GM18499 (cell line): ENCODE measurements around the gene MYL3.
"Not testable (repeated sequence)": the region's sequence is repeated elsewhere in the genome, so short reads cannot be mapped to it uniquely, and the experiment has no call there.

ENCODE experiments used
- ATAC-seq: cut with Tn5 transposase; IDR thresholded peaks from one replicate; pipeline ENCODE4 v1.9.1; 2021; ENCODE audit warnings: moderate number of reproducible peaks; ENCODE audit not compliant: insufficient read depth, unreplicated experiment

The MYL3 gene

DNA sequence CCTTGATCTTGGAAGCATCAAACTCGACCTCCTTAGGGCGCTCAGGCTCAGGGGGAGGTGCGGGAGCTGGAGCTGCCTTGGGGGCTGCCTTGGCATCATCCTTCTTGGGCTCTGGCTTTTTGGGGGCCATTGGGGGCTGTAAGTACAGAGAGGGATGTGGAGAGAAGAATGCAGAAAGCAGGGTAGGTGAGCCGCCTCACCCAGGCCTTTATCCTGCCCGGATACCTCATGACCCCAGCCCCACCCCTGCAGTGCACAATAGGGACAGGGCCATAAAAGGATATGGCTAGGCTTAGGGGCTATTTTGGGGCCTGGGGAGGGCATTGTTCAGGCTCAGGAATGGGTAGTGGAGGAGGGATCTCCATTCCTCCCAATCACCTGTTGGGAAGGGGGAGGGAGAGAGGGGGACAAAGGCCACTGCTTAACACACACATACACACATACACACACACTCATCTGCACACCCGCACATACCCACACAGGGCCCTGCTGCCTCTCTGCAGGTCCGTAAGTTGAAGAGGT is at the start of gene MYL3:
TSS of gene MYL3 (minus strand) at position 184 of the 522 bp plus-strand sequence. CDS start at position 130, 54 bp downstream.
- no peak for ATAC-seq

DNA sequence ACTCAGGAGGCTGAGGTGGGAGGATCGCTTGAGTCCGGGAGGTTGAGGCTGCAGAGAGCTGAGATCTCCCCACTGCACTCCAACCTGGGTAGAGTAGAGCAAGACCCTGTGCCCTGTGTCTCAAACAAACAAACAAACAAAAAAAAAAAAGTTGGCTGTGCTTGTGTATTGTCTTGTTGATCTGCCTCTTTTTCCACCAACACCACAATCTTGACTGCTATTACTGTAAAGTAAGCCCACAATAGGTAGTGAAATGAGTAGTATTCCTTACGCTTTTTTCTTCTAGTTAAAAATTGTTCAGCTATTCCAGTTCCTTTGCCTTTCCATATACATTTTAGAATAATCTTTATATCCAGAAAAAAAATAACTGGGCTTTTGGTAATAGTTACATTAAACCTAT is 49.7 kb upstream of the MYL3 start:
- ATAC-seq, result no peak

DNA sequence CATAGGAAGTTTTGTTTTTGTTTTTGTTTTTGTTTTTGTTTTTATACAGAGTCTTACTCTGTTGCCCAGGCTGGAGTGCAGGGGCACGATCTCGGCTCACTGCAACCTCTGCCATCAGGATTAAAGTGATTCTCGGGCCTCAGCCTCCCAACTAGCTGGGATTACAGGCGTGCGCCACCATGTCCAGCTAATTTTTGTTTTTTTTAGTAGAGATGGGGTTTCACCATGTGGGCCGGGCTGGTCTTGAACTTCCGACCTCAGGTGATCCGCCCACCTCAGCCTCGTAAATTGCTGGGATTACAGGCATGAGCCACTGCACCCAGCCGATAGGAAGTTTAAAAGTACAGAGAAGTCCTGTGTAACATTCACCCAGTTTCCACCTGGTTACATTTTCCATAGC is 47.7 kb upstream of the MYL3 start:
- not testable (repeated sequence) for ATAC-seq

DNA sequence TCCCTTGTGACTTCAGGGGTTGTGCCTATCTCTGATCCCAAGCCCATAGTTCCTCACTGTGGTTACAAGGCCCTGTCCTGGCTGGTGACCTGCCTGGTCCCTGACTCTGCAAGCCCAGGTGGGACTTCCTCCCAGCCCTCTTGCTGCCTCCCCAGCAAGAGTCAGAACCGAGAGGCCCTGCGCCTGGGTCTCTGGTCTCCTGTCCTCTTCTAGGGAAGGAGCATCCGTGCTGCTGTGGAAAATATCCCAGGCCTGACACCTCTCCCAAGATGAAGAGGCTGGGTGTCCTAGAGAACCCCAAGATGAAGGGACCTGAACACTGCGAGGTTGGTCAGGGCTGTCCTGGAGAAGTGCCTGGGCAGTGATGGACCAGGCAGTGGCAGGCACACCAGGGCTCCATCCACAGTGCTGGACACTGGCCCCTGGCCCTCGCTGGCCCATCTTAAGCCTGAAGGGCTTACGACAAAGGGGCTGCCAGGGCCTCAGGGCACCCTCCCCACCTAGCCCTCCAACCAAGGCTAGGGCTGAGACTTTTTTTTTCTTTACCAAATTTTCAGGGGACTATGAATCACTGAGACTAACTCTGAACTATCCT is 47.0 kb upstream of the MYL3 start:
- no peak for ATAC-seq

DNA sequence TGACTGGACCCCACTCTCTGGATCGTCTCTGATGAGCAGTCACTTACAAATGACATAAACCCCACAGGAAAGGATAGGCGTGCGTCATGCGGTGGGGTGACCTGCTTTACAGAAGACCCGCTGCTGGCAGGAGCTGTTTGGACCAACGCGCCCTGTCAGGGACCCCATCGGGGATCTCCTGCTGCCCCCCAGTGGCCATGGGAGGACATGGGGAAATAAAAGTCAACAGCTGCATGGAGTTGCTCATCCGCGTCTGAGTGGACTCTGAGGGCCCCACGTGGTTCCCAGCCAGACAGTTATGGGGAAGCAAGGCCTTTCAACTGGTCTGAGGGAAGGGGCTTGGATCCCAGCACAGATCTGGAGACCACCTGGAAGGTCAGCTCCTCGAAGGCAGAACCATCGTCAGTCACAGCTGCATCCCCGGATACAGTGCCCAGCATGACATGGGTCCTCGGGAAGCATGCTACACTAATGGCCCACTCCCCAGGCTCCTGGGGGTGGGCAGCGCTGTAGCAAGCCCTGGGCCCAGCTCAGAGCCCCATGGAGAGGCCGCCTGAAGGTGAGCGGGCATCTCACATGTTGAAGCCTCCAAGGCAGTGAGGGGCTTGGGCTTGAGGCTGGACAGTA is 46.4 kb upstream of the MYL3 start:
- ATAC-seq, result no peak

DNA sequence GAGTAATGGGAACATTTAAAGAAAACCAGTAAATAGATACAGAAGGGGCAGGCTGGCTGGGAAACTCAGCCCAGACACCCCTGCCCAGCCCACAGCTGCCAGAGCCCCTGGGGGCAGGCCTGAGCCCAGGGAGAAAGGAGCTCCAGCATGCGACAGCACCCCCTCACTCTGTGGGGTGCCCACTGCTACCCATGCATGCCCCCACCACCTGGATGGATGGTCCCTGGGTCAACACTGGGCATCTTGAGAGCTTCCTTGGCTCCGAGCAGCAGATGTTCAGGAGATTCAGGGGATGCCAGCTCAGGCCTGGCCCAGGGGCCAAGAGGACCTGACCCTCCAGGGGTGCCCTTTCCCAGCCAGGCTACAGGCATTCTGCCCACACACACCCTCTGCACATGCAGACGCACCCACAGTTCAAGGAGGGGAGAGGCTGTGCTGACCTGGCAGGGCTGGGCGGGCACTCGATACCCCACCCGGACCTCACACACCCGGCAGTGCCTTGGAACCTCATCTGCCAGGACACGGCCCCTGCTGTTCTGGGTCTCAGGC is 45.8 kb upstream of the MYL3 start:
- no peak for ATAC-seq

DNA sequence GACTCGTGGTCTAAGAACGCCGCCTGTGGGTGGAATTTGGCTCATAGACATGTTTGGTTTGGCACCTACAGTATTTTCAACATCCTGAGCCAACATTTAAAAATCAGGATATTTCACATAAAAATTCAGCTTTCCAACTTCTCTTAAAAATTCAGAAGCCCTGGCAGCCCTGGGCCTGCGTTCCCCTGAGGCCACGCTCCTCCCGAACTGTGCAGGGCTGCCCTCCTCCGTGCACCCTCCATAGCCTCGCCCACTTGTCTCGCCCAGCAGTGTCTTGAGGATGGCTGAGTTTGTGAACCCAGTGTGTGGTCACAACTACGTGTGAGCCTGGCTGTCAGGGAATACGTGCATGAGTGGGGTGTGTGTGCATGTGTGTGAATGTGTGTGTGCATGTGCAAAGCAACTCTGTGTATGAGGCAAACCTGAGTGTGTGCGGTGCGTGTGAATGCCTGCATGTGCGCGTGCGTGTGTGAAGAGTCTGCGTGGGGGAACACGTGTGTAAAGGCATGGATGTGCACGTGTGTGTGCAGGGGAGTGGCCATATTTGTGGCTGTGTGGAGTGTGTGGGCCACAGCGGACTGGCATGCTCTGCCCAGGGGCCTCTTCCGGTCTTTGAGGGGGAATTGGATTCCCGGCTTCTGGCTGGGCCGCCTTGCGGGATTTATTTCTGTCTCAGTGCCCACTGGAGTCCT is 45.2 kb upstream of the MYL3 start:
- no peak for ATAC-seq

DNA sequence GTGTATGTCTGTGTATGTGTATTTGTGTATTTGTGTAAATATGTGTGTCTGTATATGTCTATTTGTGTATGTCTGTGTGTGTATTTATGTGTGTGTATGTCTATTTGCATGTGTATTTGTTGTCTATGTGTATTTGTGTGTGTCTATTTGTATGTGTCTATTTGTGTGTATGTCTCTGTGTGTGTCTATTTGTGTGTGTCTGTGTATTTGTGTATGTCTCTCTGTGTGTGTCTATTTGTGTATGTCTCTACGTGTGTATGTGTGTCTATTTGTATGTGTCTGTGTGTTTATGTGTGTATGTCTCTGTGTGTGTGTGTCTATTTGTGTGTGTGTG is 44.7 kb upstream of the MYL3 start:
- ATAC-seq, result no peak

DNA sequence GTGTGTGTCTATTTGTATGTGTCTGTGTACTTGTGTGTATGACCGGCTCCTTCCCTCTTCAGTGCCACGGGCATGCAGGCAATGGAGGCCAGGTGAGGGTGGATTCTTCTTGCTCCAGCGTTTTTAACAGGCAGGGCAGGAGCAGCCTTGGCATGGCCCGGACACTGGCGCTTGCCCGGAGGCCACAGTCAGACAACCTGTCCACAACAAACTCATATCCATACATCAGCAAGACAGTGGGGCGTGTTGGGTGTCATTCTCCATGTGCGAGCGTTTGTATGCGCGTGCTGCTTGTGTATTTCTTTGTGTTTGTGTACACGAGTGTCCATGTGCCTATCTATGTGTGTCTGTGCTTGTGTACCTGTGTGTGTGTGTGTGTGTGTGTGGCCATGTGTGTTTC is 44.0 kb upstream of the MYL3 start:
- ATAC-seq, result no peak

DNA sequence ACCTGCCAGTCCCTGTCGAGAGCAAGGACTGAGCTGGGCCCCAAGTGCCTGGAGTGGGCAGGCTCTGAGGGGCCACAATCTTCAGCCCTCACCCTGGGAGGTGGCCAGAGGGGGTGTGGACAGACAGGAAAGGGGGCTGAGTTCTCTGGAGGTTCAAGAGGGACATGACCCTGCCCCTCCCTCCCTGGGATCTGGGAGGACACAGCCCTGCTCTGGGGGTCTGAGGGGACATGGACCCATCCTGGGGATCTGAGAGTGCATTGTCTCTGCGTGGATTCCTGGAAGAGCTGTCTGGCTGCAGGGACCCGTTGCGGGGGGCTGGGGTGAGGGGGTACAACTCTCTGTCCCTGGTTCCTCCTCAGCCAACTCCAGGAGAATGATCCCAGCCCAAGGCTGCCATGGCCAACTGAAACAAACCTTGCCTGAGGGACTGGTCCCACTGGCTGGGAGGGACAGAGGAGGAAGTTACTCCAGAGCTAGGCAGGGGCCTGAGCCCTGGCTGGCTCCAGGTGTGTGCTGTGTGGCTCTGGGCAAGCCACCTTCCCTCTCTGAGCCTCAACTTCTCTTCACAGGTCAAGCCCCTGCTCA is 43.3 kb upstream of the MYL3 start:
- no peak for ATAC-seq

DNA sequence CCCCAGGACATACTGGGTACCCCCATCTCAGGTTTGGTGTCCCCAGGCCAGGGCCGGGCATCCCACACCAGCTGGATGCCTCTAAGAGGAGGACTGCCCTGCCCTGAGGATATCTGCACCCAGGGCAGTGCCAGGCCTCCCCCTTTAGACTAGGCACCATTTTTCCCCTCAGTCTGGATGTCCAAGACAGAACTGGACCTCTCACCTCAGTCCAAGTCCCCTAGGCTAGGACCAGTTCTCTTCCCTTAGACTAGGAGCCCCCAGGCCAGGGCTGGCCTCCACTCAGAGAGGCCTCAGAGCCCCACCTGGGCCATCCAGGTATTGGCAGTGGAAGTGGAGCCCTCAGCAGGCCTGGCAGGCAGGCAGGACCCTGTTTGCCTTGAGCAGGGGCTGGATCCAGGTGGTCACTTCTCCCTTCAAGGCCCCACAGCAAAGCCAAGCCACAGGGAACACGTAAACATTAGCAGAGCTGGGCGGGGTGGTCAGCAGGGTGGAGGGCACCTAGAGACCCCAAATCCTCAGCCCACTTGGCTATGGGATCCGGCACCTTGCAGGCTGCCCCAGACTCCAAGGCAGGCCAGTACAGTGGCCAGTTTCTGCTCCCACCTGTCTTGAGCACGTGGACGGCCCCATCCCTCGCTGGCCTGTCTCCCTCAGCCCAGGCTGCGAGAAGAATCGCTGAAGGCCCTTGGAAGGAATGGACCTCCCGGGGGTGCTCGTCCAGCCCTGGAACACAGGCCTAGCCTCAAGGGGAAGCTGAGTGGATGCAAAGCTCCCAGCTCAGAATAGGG is 42.6 kb upstream of the MYL3 start:
- ATAC-seq, result no peak

DNA sequence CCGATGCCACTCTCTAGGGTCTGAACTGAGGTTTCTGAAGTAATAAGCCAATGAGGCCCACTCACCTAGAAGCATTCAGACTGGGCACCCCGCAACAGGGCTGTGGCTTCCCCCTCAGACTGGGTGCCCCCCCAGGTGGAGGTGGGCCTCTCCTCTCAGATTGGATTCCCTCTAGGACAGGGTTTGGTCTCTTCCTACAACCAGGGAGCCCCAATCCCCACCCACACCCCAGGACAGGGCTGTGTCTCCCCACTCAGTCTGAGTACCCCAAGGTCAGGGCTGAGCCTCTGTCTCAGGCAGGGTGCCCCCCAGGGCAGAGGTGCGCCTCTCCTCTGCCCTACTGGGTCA is 41.9 kb upstream of the MYL3 start:
- ATAC-seq, result no peak

DNA sequence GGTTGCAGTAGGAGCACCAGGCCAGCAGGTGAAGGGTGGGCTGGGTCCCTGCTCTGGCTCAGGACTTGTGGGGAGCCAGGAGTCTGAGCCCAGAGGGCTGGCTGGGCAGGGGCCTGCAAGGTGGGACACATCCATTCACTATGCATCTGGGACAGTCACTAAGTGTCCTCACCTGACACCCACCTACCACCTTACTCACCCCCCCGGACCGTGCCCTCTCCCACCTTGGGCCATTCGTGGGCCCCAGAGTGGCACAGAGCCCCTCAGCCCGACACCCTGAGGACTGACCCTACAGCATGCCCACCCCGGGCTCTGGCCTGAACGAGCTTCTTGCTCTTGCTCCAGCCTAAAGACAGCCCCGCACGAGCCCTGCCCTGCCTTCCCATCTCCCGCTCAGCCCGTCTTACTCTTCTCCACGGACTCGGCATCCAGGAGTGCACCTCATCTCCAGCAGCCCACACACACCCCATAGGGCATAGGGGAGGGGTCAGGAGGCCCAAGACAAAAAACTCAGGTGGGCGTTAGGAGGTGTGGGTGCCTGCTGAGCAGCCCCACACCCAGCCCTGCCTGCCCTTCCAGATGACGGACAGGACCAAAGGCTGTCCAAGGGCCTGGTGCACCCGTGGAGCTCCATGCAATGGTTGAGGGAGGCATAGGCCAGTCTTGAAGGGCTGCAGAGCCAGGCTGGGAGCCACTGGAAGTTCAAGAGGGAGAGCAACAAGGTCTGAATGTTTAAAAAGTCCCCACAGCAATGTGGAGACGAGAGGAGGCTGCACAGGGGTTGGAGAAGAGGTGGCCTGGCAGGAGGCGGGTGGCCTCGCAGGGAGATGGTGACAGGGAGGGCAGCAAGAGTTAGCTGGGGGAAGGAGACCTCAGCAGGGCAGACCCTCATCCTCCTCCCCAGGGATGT is 41.3 kb upstream of the MYL3 start:
- ATAC-seq, result no peak

DNA sequence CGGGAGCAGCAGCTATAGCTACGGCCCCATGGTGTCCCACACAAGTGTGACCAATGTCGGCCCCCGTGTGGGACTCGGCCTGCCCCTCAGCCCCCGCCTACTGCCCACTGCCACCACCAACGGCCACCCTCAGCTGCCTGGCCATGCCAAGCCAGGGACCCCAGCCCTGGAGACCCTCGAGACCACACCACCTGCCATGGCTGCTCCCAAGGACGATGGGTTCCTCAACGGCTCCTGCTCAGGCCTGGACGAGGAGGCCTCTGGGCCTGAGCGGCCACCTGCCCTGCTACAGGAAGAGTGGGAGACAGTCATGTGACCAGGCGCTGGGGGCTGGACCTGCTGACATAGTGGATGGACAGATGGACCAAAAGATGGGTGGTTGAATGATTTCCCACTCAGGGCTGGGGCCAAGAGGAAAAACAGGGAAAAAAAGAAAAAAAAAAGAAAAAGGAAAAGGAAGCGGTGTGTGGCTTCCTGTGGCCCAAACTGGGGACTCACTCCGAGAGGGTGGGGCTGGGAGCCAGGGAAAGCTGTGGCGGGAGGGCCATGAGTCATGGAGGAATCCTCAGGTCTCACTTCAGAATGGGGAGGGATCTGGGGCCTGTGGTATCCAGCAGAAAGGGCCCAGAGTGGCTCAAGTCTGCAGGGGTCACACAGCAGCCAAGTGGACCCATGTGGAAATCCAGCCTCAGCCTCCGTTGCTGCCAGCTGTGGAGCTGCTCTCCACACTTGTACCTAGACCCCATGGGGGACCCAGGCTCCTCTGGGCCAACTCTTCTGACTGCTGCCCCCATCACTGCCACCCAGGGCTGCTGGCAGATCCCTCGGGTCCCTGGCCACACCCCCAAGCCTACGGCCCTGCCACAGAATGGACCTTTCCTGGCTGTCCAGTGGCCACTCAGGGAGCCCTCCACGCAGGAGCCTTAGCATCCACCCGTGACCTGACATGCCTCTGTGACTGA is 40.4 kb upstream of the MYL3 start:
- ATAC-seq, result no peak

DNA sequence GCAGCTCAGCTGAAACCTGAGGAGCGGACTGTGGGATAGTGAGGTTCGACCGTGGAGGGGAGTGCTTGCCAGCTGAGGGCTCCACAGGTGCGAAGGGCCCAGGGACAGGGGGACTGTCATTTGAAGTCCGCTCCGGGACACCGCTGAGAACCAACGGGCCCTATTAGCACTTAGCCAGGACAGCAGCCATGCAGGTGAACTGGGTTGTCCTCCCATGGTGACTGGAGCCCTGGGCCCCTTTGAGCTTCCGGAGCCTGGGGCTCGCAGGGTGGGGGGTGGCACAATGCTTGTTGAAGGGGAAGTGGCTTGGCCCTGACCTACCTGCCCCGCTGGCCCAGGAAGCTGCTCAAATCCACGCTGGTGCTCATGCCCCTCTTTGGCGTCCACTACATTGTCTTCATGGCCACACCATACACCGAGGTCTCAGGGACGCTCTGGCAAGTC is 39.0 kb upstream of the MYL3 start:
- no peak for ATAC-seq

DNA sequence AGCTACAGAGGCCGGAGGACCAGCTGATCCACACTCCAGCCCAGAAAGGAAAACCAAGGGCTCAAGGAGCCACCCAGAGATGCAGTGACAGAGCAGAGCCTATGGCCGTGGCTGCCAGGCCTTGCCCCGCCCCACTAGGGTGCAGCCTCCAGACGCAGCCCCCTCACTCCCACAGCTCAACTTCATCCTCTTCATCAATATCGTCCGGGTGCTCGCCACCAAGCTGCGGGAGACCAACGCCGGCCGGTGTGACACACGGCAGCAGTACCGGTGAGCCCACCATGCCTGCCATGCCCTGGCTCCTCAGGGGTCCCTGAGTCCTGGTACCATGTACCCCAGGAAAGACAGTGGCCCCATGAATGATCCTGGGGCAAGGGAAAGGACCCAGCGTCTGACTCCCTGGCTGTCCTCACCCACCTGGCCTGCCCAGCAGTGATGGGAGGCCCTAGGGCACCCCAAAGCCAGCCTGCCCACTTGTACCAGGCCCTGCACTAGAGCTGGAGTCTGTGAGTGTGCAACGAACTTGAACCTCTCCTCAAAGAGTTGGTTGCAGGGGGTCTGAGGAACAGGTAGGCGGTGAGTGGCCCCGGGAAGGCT is 38.4 kb upstream of the MYL3 start:
- ATAC-seq, result no peak

DNA sequence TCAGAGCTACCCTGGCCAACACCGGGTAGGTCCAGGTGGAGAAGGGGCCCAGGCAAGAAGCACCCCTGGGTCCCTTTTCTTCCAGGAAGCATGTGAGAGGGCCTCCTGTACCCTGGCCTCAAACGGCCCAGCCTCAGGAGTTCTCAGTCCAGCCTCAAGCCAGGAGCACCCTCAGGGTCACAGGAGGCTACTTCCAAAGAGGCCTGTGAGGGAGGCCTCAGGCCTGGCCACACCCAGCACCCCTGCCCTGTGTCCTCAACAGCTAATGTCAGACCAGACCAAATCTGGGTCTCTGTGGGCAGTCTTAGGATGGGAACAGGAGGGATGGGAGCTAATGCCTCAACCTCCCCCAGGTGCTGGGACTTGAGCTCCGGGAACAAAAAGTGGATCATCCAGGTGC is 37.8 kb upstream of the MYL3 start:
- no peak for ATAC-seq

DNA sequence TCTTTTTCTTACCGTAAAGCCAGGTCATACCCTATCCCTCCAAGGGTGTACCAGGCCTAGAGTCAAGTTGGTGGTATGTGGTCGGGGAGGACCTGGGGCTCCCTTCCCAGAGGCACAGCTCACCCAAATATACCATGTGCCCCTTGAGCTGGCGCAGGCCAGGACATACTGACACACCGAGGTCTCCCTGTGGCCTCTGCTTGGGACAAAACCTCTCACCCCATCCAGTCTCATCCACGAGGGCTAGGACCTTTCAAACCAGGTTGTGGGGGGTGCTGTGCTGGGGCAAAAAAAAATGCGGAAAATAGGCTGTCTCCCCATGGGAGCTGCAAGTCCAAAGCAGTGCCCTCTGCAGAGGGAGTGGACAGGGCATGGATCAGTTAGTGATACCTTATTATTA is 37.1 kb upstream of the MYL3 start:
- no peak for ATAC-seq
